Ishikawa (cell line): ENCODE results near the gene BTBD3.

Experiments used
- CEBPB ChIP-seq: IDR thresholded peaks from 2 replicates; pipeline ENCODE4 v1.6.1; 2012
- CREB1 ChIP-seq: IDR thresholded peaks from 2 replicates; pipeline ENCODE4 v1.6.1; 2012; ENCODE audit warnings: low read depth
- EGR1 ChIP-seq: IDR thresholded peaks from 2 replicates; pipeline ENCODE4 v1.6.1; 2012
- EP300 ChIP-seq: IDR thresholded peaks from 2 replicates; pipeline ENCODE4 v1.6.1; 2012; ENCODE audit warnings: borderline replicate concordance
- FOXM1 ChIP-seq: IDR thresholded peaks from 2 replicates; pipeline ENCODE4 v1.6.1; 2012; ENCODE audit warnings: low read depth, borderline replicate concordance
- MAX ChIP-seq: IDR thresholded peaks from 2 replicates; pipeline ENCODE4 v1.6.1; 2012
- NFIC ChIP-seq: IDR thresholded peaks from 2 replicates; pipeline ENCODE4 v1.6.1; 2012
- RAD21 ChIP-seq: IDR thresholded peaks from 2 replicates; pipeline ENCODE4 v1.6.1; 2012; ENCODE audit warnings: low read depth
- REST ChIP-seq: IDR thresholded peaks from 2 replicates; pipeline ENCODE4 v1.6.1; 2012; ENCODE audit warnings: low read depth, mild to moderate bottlenecking
- TAF1 ChIP-seq: IDR thresholded peaks from 2 replicates; pipeline ENCODE4 v1.6.1; 2012; ENCODE audit warnings: low read depth, mild to moderate bottlenecking
- TCF12 ChIP-seq: IDR thresholded peaks from 2 replicates; pipeline ENCODE4 v1.6.1; 2012; ENCODE audit warnings: low read depth
- TEAD4 ChIP-seq: IDR thresholded peaks from 2 replicates; pipeline ENCODE4 v1.6.1; 2012
- USF1 ChIP-seq: IDR thresholded peaks from 2 replicates; pipeline ENCODE4 v1.6.1; 2012
- YY1 ChIP-seq: IDR thresholded peaks from 2 replicates; pipeline ENCODE4 v1.6.1; 2012; ENCODE audit warnings: low read depth
- ZBTB7A ChIP-seq: IDR thresholded peaks from 2 replicates; pipeline ENCODE4 v1.6.1; 2012; ENCODE audit warnings: low read depth

BTBD3 gene

GRCh38 chr20:11920083-11920482 lies 2.4 kb downstream of the BTBD3 start:
- TF ChIP-seq MAX (no peak), CREB1 (no peak), FOXM1 (no peak), CEBPB (no peak), EP300 (no peak), ZBTB7A (no peak), TEAD4 (no peak), EGR1 (no peak), TAF1 (no peak), REST (no peak), USF1 (no peak), TCF12 (no peak), NFIC (no peak), RAD21 (no peak), YY1 (no peak)

GRCh38 chr20:11921321-11921720 lies 3.6 kb downstream of the BTBD3 start:
- TF ChIP-seq EGR1 (no peak), TAF1 (no peak), REST (no peak), CREB1 (no peak)

- TF ChIP-seq FOXM1 (no peak), REST (no peak), ZBTB7A (no peak), NFIC (no peak), USF1 (no peak), MAX (no peak), EP300 (no peak), CREB1 (no peak), TAF1 (no peak), YY1 (no peak), RAD21 (no peak), TEAD4 (no peak), EGR1 (no peak), TCF12 (no peak), CEBPB (no peak)
Observed at GRCh38 chr20:11922561-11922960, 4.9 kb downstream of the BTBD3 start.

- TF ChIP-seq EGR1 (no peak), TCF12 (no peak), CREB1 (no peak), RAD21 (no peak), ZBTB7A (no peak), MAX (no peak), TEAD4 (no peak), YY1 (no peak), CEBPB (no peak), REST (no peak), EP300 (no peak), NFIC (no peak), USF1 (no peak), FOXM1 (no peak), TAF1 (no peak)
Observed at GRCh38 chr20:11924923-11925322, 7.2 kb downstream of the BTBD3 start.
